Measurements from ENCODE around the gene ADRA2B. TPM values are rescaled to one million over a fixed set of nuclear protein-coding genes. Genes with fewer than 3 reads are reported as not detected.
"Not testable (repeated sequence)": the region's sequence is repeated elsewhere in the genome, so short reads cannot be mapped to it uniquely, and the experiment has no call there.

Gene ADRA2B
- polyA plus RNA-seq, 3 donors: 1.6 TPM; not detected in 2

- intact Hi-C loops (cut with micrococcal nuclease): no loop called here
- WGBS (ENCODE audit: insufficient coverage): no CpG with 5 or more reads among the region's 2 CpGs
- peaks cover 6 to 9% of the 10 kb centered on the region in 2 donors for H3K4me1 ChIP-seq (ENCODE audit: control insufficient read depth in 1 of 2, insufficient read depth in 2 of 2, low read length in 2 of 2)
Observed at GRCh38 chr2:96087130-96087529, 29.2 kb downstream of the ADRA2B start.

DNA sequence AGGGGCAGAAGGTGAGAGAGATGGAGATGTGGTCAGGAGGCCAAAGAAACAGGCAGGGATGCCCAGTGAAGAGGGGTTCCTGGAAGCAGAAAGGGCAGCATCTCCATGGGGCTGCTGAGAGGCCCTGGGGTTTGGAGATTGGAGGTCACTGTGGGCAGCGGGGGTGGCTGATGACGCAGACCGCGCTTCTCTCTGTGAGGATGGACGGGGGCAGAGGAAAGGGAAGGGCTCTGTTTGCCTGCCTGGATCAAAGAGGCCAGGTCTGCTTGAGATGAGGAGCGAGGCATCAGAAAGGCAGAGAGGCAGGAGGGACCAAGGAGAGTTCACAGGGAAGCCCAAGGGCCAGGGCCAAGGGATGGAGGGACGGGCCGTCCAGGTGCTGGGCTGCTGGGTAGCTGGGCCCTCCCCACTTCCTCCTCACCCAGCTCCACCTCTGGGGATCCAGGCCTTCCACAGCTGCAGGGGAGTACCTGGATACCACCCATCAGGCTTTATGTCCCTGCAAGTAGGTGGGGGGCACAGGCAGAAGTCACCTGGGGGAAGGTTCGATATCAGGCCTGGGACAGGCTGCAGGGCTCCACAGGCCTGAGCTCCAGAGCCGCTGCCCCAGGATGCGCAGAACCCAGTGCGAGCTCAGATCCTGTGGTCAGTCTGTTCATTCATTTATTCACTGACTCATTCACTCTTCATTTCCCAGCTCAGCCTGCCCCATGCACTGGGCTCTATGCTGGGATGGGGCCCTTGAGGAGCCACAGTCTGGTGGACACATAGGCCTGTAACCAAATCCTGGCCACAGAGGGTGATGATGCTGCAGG, 30.6 kb downstream of the ADRA2B start:
- H3K9me3 Mint-ChIP-seq: peaks cover 0 to 2% (median 0%) of the 10 kb centered on the region in 7 donors
- H2AFZ ChIP-seq (ENCODE audit: insufficient read depth, low read depth, low read length, poor library complexity, severe bottlenecking): no peak overlapping the region
- no peak overlapping the region for H3K9ac ChIP-seq (ENCODE audit: insufficient read depth, low read length, poor library complexity, severe bottlenecking)
- peak overlapping the region in 1 of 7 donors; percentile 42 for H3K27ac Mint-ChIP-seq
- intact Hi-C loops (cut with micrococcal nuclease): no loop called here
- H3K4me3 Mint-ChIP-seq: no peak overlapping the region
- H3K27me3 Mint-ChIP-seq (ENCODE audit: low read depth in 3 of 3): peaks cover 0 to 6% (median 4%) of the 10 kb centered on the region in 3 donors
- no peaks in the 10 kb centered on the region for H3K36me3 ChIP-seq (replicated peaks in 1 of 2; ENCODE audit: control insufficient read depth in 1 of 2, insufficient read depth in 2 of 2, low read length in 2 of 2)
- H3K4me1 Mint-ChIP-seq: peaks cover 12% of the 10 kb centered on the region
- no peaks in the 10 kb centered on the region for H3K36me3 Mint-ChIP-seq
- H3K4me3 ChIP-seq (replicated peaks in 1 of 3; ENCODE audit: low read depth in 2 of 3, low read length in 3 of 3): no peak overlapping the region
- no peak overlapping the region for H3K4me2 ChIP-seq (replicated peaks; ENCODE audit: extremely low read depth, low read length, poor library complexity, severe bottlenecking)
- H3K9me3 ChIP-seq (replicated peaks in 1 of 2; ENCODE audit: control insufficient read depth in 1 of 2, insufficient read depth in 1 of 2, low read length in 2 of 2): no peaks in the 10 kb centered on the region
- H3K79me2 ChIP-seq (ENCODE audit: insufficient read depth, low read length): no peaks in the 10 kb centered on the region
- no peaks in the 10 kb centered on the region for H4K20me1 ChIP-seq (ENCODE audit: insufficient read depth, low read length)
- TF ChIP-seq CTCF (IDR thresholded peaks at IDR 0.05): no peak
- H3K4me1 ChIP-seq (ENCODE audit: control insufficient read depth in 1 of 2, insufficient read depth in 2 of 2, low read length in 2 of 2): peaks cover 0 to 3% of the 10 kb centered on the region in 2 donors
- H3K27me3 ChIP-seq (ENCODE audit: control insufficient read depth in 2 of 2, insufficient read depth in 2 of 2, low read length in 2 of 2): no peaks in the 10 kb centered on the region
- no peak overlapping the region for H3K27ac ChIP-seq (ENCODE audit: low read depth in 1 of 2, low read length in 2 of 2)
- no peak for DNase-seq
- 94% methylated on average over 9 of the region's 12 CpGs for WGBS (ENCODE audit: insufficient coverage)

More at GRCh38 chr2:96087130-96087529, 29.2 kb downstream of the ADRA2B start:
- H3K9me3 Mint-ChIP-seq: no peaks in the 10 kb centered on the region
- peaks cover 14% of the 10 kb centered on the region for H3K4me1 Mint-ChIP-seq
- no peak overlapping the region for H3K27ac Mint-ChIP-seq
- DNase-seq: no peak
- Histone ChIP-seq H3K36me3 (replicated peaks in 1 of 2; ENCODE audit: control insufficient read depth in 1 of 2, insufficient read depth in 2 of 2, low read length in 2 of 2) (no peaks in the 10 kb centered on the region), H3K79me2 (ENCODE audit: insufficient read depth, low read length) (no peaks in the 10 kb centered on the region), H3K9me3 (replicated peaks in 1 of 2; ENCODE audit: control insufficient read depth in 1 of 2, insufficient read depth in 1 of 2, low read length in 2 of 2) (no peaks in the 10 kb centered on the region), H3K27ac (ENCODE audit: low read depth in 1 of 2, low read length in 2 of 2) (no peak overlapping the region), H3K9ac (ENCODE audit: insufficient read depth, low read length, poor library complexity, severe bottlenecking) (no peak overlapping the region), H4K20me1 (ENCODE audit: insufficient read depth, low read length) (no peaks in the 10 kb centered on the region), H2AFZ (ENCODE audit: insufficient read depth, low read depth, low read length, poor library complexity, severe bottlenecking) (no peak overlapping the region), H3K4me2 (replicated peaks; ENCODE audit: extremely low read depth, low read length, poor library complexity, severe bottlenecking) (no peak overlapping the region), H3K4me3 (replicated peaks in 1 of 3; ENCODE audit: low read depth in 2 of 3, low read length in 3 of 3) (no peak overlapping the region), H3K27me3 (ENCODE audit: control insufficient read depth in 2 of 2, insufficient read depth in 2 of 2, low read length in 2 of 2) (no peaks in the 10 kb centered on the region)
- H3K4me3 Mint-ChIP-seq: no peak overlapping the region
- no peak for TF ChIP-seq CTCF (IDR thresholded peaks at IDR 0.05)
- H3K27me3 Mint-ChIP-seq (ENCODE audit: low read depth in 3 of 3): peaks cover 4 to 6% (median 4%) of the 10 kb centered on the region in 3 donors
- no peaks in the 10 kb centered on the region for H3K36me3 Mint-ChIP-seq

DNA sequence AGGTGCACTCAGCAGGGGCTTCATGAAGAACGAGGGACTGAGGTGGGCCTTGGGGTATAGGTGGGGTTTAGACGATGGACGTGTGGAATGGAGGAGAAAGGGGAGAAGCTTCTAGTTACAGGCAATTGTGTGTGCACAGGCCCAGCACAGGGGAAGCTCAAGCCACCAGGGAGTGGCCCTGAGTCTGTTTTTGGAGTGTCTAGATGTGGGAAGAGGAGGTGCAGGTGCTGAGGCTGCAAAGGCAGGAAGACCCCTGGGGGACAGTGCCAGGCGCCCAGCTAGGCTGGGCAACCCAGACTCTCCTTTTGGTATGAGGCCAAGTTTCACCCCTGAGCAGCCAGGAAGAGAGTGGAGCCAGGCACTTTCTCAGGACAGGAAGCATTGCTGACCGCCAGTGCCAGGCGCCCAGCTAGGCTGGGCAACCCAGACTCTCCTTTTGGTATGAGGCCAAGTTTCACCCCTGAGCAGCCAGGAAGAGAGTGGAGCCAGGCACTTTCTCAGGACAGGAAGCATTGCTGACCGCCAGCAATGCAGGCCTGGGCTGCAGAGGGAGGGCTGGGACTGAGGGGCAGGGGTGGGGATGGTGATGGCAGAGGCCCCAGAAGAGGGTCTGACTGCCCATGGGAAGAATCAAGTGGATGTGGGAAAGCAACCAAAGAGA, 31.4 kb downstream of the ADRA2B start:
- not testable (repeated sequence) for H3K4me3 Mint-ChIP-seq

More for the DNA sequence above, 31.4 kb downstream of the ADRA2B start:
- H2AFZ ChIP-seq (ENCODE audit: insufficient read depth, low read depth, low read length, poor library complexity, severe bottlenecking); H3K36me3 Mint-ChIP-seq; H3K9me3 ChIP-seq (replicated peaks in 1 of 2; ENCODE audit: control insufficient read depth in 1 of 2, insufficient read depth in 1 of 2, low read length in 2 of 2); H4K20me1 ChIP-seq (ENCODE audit: insufficient read depth, low read length); H3K9me3 Mint-ChIP-seq; H3K27me3 ChIP-seq (ENCODE audit: control insufficient read depth in 2 of 2, insufficient read depth in 2 of 2, low read length in 2 of 2); H3K4me3 ChIP-seq (replicated peaks in 1 of 3; ENCODE audit: low read depth in 2 of 3, low read length in 3 of 3); H3K27me3 Mint-ChIP-seq (ENCODE audit: low read depth in 3 of 3); H3K9ac ChIP-seq (ENCODE audit: insufficient read depth, low read length, poor library complexity, severe bottlenecking); intact Hi-C loops (cut with micrococcal nuclease); H3K36me3 ChIP-seq (replicated peaks in 1 of 2; ENCODE audit: control insufficient read depth in 1 of 2, insufficient read depth in 2 of 2, low read length in 2 of 2); H3K4me2 ChIP-seq (replicated peaks; ENCODE audit: extremely low read depth, low read length, poor library complexity, severe bottlenecking); H3K27ac ChIP-seq (ENCODE audit: low read depth in 1 of 2, low read length in 2 of 2); H3K79me2 ChIP-seq (ENCODE audit: insufficient read depth, low read length); H3K4me1 ChIP-seq (ENCODE audit: control insufficient read depth in 1 of 2, insufficient read depth in 2 of 2, low read length in 2 of 2): not testable (repeated sequence)
- 98% methylated on average over 5 of the region's 7 CpGs for WGBS (ENCODE audit: insufficient coverage)
- peak in 1 of 3 donors; percentile 1 for DNase-seq
- Mint-ChIP-seq H3K4me1 (peaks cover 12% of the 10 kb centered on the region), H3K27ac (peak overlapping the region in 2 of 7 donors; percentile 66 to 81)

All from CD14-positive monocyte (primary cell).